ENCODE measurements around the gene ANKRD2.

ANKRD2 gene

GRCh38 chr10:97598407-97599271 lies 26.1 kb downstream of the ANKRD2 start:
- DNase-seq = no peak

GRCh38 chr10:97599272-97599619 lies 26.7 kb downstream of the ANKRD2 start:
- DNase-seq = no peak

GRCh38 chr10:97600616-97601015 lies 28.0 kb downstream of the ANKRD2 start:
- DNase-seq = no peak

GRCh38 chr10:97601268-97602215 lies 29.0 kb downstream of the ANKRD2 start:
- no peak for DNase-seq

GRCh38 chr10:97607095-97607636 lies 34.6 kb downstream of the ANKRD2 start:
- DNase-seq = no peak

- DNase-seq = no peak
These were observed 36.5 kb downstream of the ANKRD2 start for GRCh38 chr10:97608991-97609561.

GRCh38 chr10:97611473-97611872 lies 38.9 kb downstream of the ANKRD2 start:
- no peak for DNase-seq

GRCh38 chr10:97612386-97612785 lies 39.8 kb downstream of the ANKRD2 start:
- DNase-seq = peak in 1 of 2 experiments; percentile 5

- no peak for DNase-seq
These were observed 45.7 kb downstream of the ANKRD2 start for GRCh38 chr10:97618285-97618684.

GRCh38 chr10:97618733-97619132 lies 46.2 kb downstream of the ANKRD2 start:
- no peak for DNase-seq

- DNase-seq = no peak
These were observed 50.7 kb downstream of the ANKRD2 start for GRCh38 chr10:97623277-97623676.

- DNase-seq = no peak
These were observed 55.2 kb downstream of the ANKRD2 start for GRCh38 chr10:97627731-97628130.

GRCh38 chr10:97628228-97628627 lies 55.6 kb downstream of the ANKRD2 start:
- DNase-seq = no peak

GRCh38 chr10:97629289-97629688 lies 56.7 kb downstream of the ANKRD2 start:
- DNase-seq = no peak

GRCh38 chr10:97631098-97631497 lies 58.5 kb downstream of the ANKRD2 start:
- DNase-seq = no peak

GRCh38 chr10:97632949-97633884 lies 60.6 kb downstream of the ANKRD2 start, which contains the start of gene MORN4:
Gene MORN4 (minus strand): TSS chr10:97633500. CDS start chr10:97619653, 13,847 bp downstream.
- DNase-seq = peak; percentile 88 to 90

All from NCI-H2081 (cell line).